NCI-H2029 (cell line): ENCODE data around the gene UGT1A9.
"Not testable (repeated sequence)": the region's sequence is repeated elsewhere in the genome, so short reads cannot be mapped to it uniquely, and the experiment has no call there.

ENCODE experiments used
- DNase-seq: peaks from one replicate; lab custom pipeline; 2025; lab: John Stamatoyannopoulos, UW

Gene UGT1A9

DNA sequence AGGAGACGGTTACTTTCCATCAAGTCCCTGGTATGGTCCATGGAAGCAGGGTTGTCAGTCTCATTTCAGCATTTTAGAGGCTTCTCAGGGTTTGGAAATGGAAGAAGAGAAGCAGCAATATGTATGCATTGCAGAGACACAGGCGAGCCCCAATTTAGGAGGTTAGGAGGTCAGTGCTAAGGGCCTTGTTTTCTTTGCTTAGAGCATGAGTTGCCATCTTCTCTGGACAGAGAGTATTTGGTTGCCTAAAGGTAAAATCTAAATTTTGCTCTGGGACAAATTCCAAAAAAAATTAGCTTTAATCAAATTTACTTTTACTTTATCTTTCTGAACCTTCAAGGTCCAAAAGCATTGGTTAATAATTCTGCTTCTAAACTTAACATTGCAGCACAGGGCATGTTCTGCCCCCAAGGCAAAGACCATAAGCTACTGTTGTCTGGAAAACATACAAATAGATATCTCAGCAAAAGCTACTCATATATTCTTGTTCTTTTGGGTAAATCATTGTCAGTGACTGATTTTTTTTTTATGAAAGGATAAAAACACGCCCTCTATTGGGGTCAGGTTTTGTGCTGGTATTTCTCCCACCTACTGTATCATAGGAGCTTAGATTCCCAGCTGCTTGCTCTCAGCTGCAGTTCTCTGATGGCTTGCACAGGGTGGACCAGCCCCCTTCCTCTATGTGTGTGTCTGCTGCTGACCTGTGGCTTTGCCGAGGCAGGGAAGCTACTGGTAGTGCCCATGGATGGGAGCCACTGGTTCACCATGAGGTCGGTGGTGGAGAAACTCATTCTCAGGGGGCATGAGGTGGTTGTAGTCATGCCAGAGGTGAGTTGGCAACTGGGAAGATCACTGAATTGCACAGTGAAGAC is at the start of gene UGT1A9:
UGT1A9 (plus strand) TSS at position 609 of the 872 bp plus-strand sequence; CDS start at position 646, 37 bp downstream.
- DNase-seq, result no peak

- no peak for DNase-seq
These were observed 44.2 kb upstream of the UGT1A9 start for GRCh38 chr2:233627331-233628025.

DNA sequence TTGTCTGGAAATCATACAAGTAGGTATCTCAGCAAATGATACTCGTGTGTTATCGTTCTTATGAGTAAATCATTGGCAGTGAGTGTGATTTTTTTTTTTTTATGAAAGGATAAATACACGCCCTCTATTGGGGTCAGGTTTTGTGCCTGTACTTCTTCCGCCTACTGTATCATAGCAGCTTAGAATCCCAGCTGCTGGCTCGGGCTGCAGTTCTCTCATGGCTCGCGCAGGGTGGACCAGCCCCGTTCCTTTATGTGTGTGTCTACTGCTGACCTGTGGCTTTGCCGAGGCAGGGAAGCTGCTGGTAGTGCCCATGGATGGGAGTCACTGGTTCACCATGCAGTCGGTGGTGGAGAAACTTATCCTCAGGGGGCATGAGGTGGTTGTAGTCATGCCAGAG is 35.4 kb upstream of the UGT1A9 start, which contains the start of gene UGT1A10:
UGT1A10 (plus strand) TSS at position 143 of the 400 bp plus-strand sequence; CDS start at position 218, 75 bp downstream.
- not testable (repeated sequence) for DNase-seq

DNA sequence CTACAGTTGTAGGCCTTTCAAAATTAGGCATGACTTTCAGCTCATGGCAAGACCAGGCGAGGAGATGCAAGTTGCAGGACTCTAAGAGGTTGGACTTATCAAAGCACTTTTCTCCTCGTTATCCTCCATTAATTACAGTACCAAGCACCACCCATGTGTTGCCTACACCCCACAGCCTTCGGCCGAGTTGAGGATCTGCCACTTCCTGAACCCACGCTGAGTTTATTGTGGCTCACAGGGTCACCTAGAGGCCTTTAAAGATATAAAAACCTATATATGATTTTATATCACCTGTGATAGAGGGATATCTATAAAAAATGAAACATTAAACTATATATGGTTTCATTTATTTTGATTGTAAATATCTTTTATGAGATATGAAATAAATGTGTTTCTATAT is 32.9 kb upstream of the UGT1A9 start:
- DNase-seq, result no peak

DNA sequence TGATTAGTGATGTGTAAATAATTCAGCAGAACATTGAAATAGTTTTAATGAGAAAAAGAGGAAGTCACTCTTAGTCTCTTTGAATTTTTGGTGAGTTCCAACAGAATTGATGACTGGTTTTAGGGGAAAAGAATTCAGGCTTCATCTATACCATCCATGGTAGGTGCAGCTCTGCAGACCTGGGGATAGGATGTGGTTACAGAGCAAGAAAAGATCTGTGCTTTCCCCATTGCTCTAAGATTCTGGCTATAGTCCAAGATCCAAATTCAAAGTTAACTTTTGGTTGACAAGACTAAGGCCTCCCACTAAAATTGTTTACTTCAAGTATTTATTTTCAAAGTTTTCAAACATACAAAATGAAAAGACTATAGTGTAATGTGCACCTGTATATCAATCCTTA is 31.8 kb upstream of the UGT1A9 start:
- no peak for DNase-seq

GRCh38 chr2:233643128-233643527 is 28.6 kb upstream of the UGT1A9 start:
- DNase-seq, result no peak

DNA sequence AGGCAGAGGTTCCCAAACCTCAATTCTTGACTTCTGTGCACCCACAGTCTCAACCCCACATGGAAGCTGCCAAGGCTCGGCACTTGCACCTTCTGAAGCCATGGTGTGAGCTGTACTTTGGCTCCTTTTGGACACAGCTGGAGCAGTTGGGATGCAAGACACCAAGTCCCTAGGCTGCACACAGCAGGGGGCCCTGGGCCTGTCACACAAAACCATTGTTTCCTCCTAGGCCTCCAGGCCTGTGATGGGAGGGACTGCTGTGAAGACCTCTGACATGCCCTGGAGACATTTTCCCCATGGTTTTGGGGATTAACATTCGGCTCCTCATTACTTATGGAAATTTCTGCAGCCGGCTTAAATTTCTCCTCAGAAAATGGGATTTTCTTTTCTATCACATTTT is 25.7 kb upstream of the UGT1A9 start:
- DNase-seq, result not testable (repeated sequence)

DNA sequence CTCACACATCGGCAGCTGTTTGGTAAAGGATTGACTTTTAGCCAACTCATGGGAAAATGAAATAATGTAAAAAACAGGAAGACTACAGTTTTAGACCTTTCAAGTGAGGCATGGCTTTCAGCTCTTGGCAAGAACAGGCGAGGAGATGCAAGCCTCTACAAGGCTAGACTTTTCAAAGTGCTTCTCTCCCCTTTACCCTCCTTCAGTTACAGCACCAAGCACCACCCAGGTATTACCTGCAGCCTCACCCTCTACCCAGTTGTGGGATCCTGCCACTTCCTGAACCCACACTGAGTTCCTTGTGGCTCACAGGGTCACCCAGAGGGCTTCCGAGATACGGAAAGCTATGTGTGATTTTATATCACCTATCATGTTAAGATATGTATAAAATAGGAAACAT is 20.7 kb upstream of the UGT1A9 start:
- DNase-seq, result no peak

DNA sequence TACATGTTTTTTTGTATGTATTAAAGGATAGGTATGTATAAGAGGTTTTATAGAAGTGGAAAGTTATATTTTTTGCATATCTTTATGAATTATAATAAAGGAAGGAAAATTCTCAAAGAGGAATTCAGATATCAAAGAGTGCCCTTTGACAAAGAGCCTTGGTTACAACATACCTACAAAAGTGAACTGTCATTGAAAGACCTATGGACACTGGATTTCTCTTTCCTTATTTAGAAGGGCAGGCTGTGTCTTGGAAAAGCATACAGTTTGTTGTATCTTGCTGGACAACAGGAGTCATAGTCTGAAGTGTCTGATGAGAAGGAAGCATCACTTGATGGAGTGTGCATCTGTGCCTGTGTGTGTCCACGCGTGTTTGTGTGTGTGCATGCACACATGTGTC is 20.3 kb upstream of the UGT1A9 start:
- DNase-seq, result no peak

DNA sequence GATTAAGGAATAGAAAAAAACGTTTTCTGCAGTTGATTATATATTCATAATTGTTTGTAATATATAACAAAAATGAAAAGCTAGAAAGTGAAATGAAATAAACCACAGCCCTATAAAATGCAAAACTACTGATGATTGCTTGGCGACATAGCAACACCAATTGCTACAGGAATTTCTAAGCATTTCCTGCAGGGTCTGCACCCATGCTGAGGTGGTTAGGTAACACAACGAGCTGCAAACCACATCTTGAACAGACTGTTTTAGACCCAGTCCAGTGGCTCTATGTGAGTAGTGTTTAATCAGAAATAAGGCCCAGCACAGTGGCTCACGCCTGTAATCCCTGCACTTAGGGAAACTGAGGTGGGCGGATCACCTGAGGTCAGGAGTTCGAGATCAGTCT is 17.2 kb upstream of the UGT1A9 start:
- no peak for DNase-seq

DNA sequence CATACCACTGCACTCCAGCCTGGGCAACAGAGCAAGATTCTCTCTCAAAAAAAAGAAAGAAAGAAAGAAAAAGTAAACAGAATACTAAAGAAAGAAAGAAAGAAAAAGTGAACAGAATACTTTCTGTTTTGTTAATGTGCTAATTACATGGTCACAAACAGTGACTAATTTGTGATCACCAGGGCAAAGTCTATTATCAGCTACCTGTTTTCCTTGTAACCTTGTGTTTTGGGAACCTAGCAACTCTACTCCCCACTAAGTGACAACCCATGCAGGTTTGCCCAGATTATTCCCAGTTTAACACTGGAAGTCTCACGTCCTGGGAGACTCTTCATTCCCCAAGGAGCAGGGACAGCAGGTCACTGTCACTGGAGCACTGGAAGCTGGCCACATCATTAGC is 16.7 kb upstream of the UGT1A9 start:
- DNase-seq, result no peak

DNA sequence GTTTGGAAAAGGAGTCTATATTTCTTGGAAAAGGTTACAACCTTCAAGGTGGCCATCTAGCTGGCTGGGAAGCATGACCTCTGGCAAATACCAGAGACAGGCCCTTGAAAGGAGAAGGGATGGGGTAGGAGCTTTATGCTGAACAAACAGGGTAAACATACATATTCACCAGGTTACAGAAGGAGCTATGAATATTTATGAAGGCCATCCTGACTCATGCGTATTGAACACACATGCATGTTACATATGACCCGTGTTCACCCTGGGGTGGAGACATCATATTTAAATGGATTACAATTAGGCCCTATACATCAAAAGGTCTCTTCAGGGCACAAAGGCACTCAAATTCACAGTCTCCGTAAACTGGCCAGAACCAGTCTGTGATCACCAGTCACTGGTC is 15.8 kb upstream of the UGT1A9 start:
- DNase-seq, result not testable (repeated sequence)

DNA sequence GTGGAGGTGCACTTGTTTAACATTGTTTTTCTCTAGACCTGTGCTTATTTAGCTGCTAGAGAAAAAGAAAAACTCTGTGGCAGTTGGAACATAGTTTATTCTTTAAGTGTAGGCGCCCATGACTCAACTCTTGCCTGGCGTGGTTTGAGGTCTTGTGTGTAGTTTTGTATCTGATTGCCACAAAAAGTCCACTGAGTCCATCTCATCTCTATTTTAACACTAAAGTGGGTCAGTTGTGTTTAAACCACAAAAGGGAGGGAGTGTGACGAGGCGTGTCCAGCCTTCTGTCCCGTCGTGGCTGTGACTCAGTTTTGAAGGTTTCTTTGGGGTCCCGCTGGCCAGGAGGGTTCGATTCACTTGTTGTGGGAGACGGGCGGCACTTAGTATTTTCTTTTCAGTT is 15.3 kb upstream of the UGT1A9 start:
- DNase-seq, result no peak

DNA sequence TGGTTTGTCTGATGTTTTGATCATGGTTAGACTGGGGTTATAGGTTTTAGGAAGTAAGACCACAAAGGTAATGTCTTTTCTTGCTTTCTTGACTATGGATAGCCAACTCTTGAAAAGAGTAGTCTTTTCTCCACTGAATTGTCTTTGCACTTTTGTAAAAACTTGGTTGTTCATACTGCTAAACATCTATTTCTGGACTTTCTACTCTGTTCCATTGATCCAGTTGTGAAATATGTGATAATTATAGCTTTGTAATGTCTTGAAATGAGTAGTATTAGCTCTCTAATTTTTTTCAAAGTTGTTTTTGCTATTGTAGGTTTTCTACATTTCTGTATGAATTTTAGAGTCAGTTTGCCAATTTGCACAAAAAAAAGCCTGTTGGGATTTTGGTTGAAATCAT is 13.1 kb upstream of the UGT1A9 start:
- no peak for DNase-seq

GRCh38 chr2:233663911-233664310 is 7.8 kb upstream of the UGT1A9 start:
- DNase-seq, result no peak

GRCh38 chr2:233668605-233669260 is 3.0 kb upstream of the UGT1A9 start:
- DNase-seq, result no peak

DNA sequence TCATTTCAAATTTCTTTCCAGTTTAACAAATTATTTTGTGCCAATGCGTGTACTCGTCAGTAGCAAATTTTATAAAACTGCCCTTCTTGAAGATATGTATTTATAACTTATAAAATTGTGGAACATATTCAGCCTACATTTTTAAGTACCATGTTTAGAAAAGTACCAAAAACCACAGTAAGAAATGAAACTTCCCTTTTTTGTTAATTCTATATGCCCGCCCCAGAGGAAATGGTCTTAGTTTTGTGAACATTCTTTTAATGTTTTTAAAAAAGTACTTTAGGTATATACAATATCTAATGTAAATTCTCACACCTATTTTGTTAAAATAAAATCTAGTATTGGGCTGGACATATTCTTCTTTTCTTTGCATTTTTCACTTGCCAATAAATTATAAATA is 1.2 kb downstream of the UGT1A9 start:
- DNase-seq, result no peak

- no peak for DNase-seq
These were observed 2.2 kb downstream of the UGT1A9 start for GRCh38 chr2:233673896-233674295.

- no peak for DNase-seq
These were observed 2.6 kb downstream of the UGT1A9 start for GRCh38 chr2:233674314-233674713.

- DNase-seq, result no peak
These were observed 3.3 kb downstream of the UGT1A9 start for GRCh38 chr2:233674995-233675394.

DNA sequence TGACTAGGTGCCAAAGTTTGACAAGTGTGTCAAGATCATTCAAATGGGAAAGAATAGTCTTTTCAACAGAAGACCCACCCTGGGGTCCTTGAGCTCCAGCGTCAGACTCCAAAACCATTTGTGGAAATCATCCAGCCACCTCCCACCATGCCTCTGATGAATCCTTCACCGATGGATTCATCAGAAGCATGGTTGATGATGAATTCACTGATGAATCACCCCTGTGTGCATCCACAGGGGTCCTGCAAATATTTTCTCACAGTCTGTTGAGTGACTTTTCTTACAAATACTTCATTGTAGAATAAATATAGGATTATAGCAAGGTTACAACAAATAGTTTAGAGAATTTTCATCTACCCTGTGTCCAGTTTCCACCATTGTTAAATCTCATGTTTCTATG is 4.3 kb downstream of the UGT1A9 start:
- DNase-seq, result no peak

DNA sequence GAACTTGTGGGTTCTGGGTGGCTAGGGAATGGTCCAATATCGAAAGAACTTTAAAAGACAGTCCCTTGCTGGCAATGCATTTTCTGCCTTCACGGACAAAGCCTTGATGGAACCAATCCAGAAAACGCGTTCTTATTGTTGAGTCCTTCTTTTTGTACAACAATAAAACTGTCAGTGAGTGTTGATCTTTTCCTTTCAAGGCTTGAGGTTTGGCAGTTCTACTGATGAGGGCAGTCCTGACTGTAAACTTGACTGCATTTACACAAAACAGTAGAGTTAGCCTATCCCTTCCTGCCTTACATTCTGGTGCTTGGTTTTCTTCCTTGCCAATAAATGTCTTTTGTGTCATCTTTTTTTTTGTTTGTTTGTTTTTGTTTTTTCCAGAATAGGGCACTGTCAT is 7.5 kb downstream of the UGT1A9 start:
- DNase-seq, result no peak
